A673 (cell line): ENCODE data around the gene NEU4. TPM values are rescaled to one million over a fixed set of nuclear protein-coding genes. Genes with fewer than 3 reads are reported as not detected.

Source experiments
- BruUV-seq: library from RNA; stranded (reverse); fragments of 400-500 nt; replicated peaks from 2 replicates; lab custom pipeline; 2021; lab: Mats Ljungman, UMichigan
- CTCF ChIA-PET: fragments of 300-600 bp; sonication (Branson Sonifier 250); formaldehyde crosslinking; loops from one replicate; lab custom pipeline; 2022; ENCODE audit warnings: antibody characterized with exemption; lab: Charles Lee
- POLR2A ChIA-PET: fragments of 300-600 bp; sonication (Branson Sonifier 250); formaldehyde crosslinking; loops from one replicate; lab custom pipeline; 2022; ENCODE audit warnings: antibody characterized with exemption; ENCODE audit not compliant: low non-redundant PET; lab: Charles Lee
- DNase-seq: peaks from one replicate; pipeline ENCODE4 v3.0.0-alpha.2; 2015; ENCODE audit warnings: low spot score
- H3K27ac ChIP-seq: fragments of 200-600 bp; sonication (generic); 2 replicates; pipeline ENCODE4 v1.5.1; 2016; ENCODE audit warnings: mixed run types, low read depth, mild to moderate bottlenecking, mixed read lengths, antibody characterized with exemption, low read length; ENCODE audit not compliant: poor library complexity, severe bottlenecking
- H3K27me3 ChIP-seq: fragments of 200-600 bp; sonication (generic); replicated peaks from 2 replicates; pipeline ENCODE4 v1.6.1; 2017; ENCODE audit warnings: mixed run types, low read depth, mild to moderate bottlenecking, mixed read lengths, antibody characterized with exemption, low read length; ENCODE audit not compliant: insufficient read depth, poor library complexity
- H3K36me3 ChIP-seq: fragments of 200-600 bp; sonication (generic); 2 replicates; pipeline ENCODE4 v1.6.1; 2016; ENCODE audit warnings: mixed run types, mild to moderate bottlenecking, mixed read lengths, antibody characterized with exemption, low read length; ENCODE audit not compliant: insufficient read depth, poor library complexity, severe bottlenecking
- H3K4me1 ChIP-seq: fragments of 200-600 bp; sonication (generic); 2 replicates; pipeline ENCODE4 v1.6.1; 2017; ENCODE audit warnings: mixed run types, mild to moderate bottlenecking, mixed read lengths, antibody characterized with exemption, low read length; ENCODE audit not compliant: insufficient read depth, poor library complexity, severe bottlenecking
- H3K4me3 ChIP-seq: fragments of 200-600 bp; sonication (generic); 2 replicates; pipeline ENCODE4 v1.5.1; 2016; ENCODE audit warnings: low read depth, mixed run types, mild to moderate bottlenecking, mixed read lengths, low read length; ENCODE audit not compliant: poor library complexity, severe bottlenecking
- H3K9me3 ChIP-seq: fragments of 200-600 bp; sonication (generic); 2 replicates; pipeline ENCODE4 v1.6.1; 2016; ENCODE audit warnings: mixed run types, low read depth, mild to moderate bottlenecking, mixed read lengths, antibody characterized with exemption, low read length; ENCODE audit not compliant: poor library complexity, severe bottlenecking
- EZH2 ChIP-seq: fragments of 200-600 bp; sonication (generic); IDR thresholded peaks from 2 replicates; pipeline ENCODE4 v1.6.1; 2017; ENCODE audit warnings: borderline replicate concordance, low read depth, mild to moderate bottlenecking, mixed read lengths, antibody characterized with exemption, low read length; ENCODE audit not compliant: poor library complexity, severe bottlenecking
- intact Hi-C: fragments of 100-400 bp; cut with micrococcal nuclease; formaldehyde crosslinking; loops from one replicate; pipeline ENCODE4 v1.10.0; 2022; ENCODE audit not compliant: unreplicated experiment
- total RNA-seq: library from RNA; stranded (reverse); gene quantifications from 2 replicates; pipeline ENCODE4 v1.2.3, GENCODE V29; 2021
- TF ChIP-seq, protein P1 (sequence below): fragments of 300-800, 200-600 bp; sonication (generic); conservative IDR thresholded peaks from 2 replicates; pipeline ENCODE4 v1.5.1; 2017; ENCODE audit warnings: low read depth, mild to moderate bottlenecking, antibody characterized with exemption, low read length, moderate library complexity, mixed read lengths

Gene NEU4
- total RNA-seq, 1 experiment from 2014 or later, result 48.4 TPM

DNA sequence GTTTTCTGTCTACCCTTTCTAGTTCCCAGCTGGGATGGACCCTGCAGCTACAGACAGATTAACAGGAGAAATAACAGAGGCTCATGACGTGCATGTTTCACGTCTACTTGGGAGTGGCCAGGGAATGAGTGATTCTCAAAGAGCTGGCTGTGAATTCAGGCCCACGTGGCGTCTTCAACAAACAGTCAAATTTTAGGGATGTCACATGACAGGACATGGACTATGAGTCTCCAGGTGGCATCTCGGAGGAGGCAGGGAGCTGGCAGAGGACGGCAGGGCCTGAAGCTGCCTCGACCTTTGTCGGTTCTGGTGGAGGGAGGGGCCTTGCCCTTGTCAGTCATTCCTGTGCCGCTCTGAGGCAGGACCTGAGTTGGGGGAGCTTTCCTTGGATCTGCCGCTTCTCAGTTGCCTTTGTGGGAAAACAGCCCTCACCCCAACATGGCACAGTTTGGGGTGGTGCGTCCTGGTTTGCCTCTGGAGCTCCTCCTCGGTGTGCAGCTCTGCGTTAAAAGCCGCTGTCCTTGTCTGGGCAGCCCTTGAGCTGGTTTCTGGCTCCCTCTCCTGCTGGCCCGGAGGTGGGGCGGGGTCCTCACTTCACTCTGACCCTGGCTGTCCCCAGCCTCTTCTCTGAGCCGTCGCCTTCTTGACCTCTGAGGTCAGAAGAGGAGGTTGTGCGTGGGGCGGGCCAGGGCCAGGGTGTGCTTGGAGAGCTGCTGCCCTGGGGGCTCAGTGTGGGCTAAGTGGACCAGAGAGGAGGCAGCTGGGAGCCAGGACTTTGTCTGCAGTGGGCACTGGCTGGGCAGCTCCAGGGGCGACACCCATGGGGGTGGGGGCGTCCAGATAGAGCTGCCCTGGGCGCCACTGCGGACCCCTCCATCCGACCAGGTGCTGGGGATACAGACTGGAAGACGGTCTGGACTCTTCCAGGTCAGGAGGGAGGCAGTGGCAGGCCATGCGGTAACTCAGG, 44.4 kb upstream of the NEU4 start:
- CTCF ChIA-PET, result no interaction called here
- Histone ChIP-seq H3K36me3 (peaks cover 15% of the 10 kb centered on the region), H3K9me3 (no peaks in the 10 kb centered on the region), H3K4me1 (no peaks in the 10 kb centered on the region), H3K4me3 (no peak overlapping the region), H3K27ac (peak overlapping the region; percentile 30), H3K27me3 (no peaks in the 10 kb centered on the region)
- no TSS peak for BruUV-seq
- intact Hi-C loops, result no loop called here
- no peak for DNase-seq
- TF ChIP-seq, protein P1, sequence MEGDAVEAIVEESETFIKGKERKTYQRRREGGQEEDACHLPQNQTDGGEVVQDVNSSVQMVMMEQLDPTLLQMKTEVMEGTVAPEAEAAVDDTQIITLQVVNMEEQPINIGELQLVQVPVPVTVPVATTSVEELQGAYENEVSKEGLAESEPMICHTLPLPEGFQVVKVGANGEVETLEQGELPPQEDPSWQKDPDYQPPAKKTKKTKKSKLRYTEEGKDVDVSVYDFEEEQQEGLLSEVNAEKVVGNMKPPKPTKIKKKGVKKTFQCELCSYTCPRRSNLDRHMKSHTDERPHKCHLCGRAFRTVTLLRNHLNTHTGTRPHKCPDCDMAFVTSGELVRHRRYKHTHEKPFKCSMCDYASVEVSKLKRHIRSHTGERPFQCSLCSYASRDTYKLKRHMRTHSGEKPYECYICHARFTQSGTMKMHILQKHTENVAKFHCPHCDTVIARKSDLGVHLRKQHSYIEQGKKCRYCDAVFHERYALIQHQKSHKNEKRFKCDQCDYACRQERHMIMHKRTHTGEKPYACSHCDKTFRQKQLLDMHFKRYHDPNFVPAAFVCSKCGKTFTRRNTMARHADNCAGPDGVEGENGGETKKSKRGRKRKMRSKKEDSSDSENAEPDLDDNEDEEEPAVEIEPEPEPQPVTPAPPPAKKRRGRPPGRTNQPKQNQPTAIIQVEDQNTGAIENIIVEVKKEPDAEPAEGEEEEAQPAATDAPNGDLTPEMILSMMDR, result no peak
- TF ChIP-seq EZH2, result no peak
- POLR2A ChIA-PET, result no interaction called here

DNA sequence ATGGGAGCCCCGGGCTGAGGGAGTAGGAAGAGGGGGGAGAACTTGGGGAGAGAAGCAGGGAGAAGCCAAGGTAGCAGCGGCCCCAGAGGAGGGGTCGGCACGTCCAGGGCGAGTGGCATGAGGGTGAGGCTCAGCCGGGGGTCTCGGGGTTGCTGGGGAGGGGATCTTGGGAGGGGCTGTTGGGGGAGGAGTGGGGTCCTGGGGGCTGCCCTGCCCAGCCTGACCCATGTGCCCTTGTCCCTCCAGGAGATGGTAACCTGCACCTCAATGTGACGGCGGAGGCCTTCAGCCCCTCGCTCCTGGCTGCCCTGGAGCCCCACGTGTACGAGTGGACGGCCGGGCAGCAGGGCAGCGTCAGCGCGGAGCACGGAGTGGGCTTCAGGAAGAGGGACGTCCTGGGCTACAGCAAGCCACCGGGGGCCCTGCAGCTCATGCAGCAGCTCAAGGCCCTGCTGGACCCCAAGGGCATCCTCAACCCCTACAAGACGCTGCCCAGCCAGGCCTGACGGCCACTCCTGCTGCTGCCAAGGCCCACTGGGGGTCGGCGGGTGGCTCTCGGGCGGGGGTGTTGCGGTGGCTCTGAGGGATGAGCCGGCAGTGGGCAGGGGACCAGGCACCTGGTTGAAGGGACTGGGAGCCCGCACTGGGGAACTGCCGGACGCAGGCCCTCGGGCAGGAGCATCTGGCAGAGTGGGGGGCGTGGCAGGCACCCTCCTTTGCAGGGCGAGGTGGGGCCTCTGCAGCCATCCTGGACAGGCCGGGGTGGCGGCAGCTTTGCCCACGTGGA, 41.3 kb upstream of the NEU4 start:
- Histone ChIP-seq H3K4me3 (no peak overlapping the region), H3K36me3 (no peaks in the 10 kb centered on the region), H3K27ac (no peak overlapping the region), H3K4me1 (peaks cover 21% of the 10 kb centered on the region), H3K9me3 (no peaks in the 10 kb centered on the region), H3K27me3 (no peaks in the 10 kb centered on the region)
- intact Hi-C loops, result no loop called here
- no peak for TF ChIP-seq EZH2
- TF ChIP-seq, protein P1, result no peak
- POLR2A ChIA-PET, result interaction anchor here (0.5 kb wide), 1 partner anchor 65 kb away, joined by 8 read pairs; no protein-coding TSS in a partner anchor
- DNase-seq, result no peak
- no TSS peak for BruUV-seq
- CTCF ChIA-PET, result no interaction called here

DNA sequence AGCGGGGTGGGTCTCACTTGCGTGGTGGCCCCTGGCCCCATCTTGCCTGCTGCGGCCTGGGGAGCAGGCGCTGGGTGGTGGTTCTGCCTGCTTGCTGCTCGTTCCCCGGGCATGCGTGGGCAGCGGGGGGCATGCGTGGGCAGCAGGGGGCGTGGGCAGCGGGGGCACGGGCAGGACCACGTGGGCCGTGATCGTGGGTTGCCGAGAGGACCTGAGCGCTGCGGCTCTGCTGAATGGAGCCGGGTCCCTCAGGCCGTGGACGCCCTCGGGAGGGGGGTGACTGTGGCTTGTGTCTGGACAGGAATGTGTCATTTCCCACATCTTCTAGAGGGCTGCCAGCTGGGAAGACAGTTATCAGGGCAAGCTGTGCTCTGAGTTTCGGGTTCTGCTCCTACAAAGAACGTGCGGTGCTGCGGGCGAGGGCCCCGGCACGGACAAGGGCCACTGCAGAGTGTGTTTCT, 40.7 kb upstream of the NEU4 start:
- CTCF ChIA-PET, result no interaction called here
- BruUV-seq, result no TSS peak
- intact Hi-C loops, result no loop called here
- POLR2A ChIA-PET, result no interaction called here
- no peaks in the 10 kb centered on the region for H3K9me3 ChIP-seq
- no peak overlapping the region for H3K4me3 ChIP-seq
- DNase-seq, result no peak
- peaks cover 27% of the 10 kb centered on the region for H3K4me1 ChIP-seq
- no peak for TF ChIP-seq EZH2
- TF ChIP-seq, protein P1, result no peak
- peak overlapping the region; percentile 40 for H3K27ac ChIP-seq
- no peaks in the 10 kb centered on the region for H3K27me3 ChIP-seq
- H3K36me3 ChIP-seq, result no peaks in the 10 kb centered on the region
